Measurements from ENCODE around the gene KLF3.

KLF3 gene

DNA sequence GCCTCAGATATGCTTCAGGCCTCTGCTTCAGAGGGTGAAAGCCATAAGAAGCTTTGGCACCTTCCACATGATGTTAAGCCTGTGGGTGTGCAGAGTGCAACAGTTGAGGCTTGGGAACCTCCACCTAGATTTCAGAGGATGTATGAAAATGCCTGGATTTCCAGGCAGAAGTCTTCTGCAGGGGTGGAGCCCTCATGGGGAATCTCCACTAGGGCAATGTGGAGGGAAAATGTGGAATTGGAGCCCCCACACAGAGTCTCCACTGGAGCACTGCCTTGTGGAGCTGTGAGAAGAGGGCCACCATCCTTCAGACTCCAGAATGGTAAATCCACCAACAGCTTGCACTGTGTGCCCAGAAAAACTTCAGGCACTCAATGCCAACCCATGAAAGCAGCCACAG, 83.6 kb downstream of the KLF3 start:
- no peak for DNase-seq (ENCODE audit: low read depth)
- no peak overlapping the region for H3K4me3 ChIP-seq (ENCODE audit: low read depth, low read length)
- TF ChIP-seq CTCF (IDR thresholded peaks at IDR 0.05; ENCODE audit: control insufficient read depth, extremely low read depth, insufficient read depth) = no peak

GRCh38 chr4:38749336-38749735, 85.3 kb downstream of the KLF3 start:
- H3K4me3 ChIP-seq (ENCODE audit: low read depth, low read length) = no peak overlapping the region
- no peak for TF ChIP-seq CTCF (IDR thresholded peaks at IDR 0.05; ENCODE audit: control insufficient read depth, extremely low read depth, insufficient read depth)
- DNase-seq (ENCODE audit: low read depth) = no peak
